RCC 7860 (cell line): ENCODE data around the gene PSMA4.
"Not testable (repeated sequence)": the region's sequence is repeated elsewhere in the genome, so short reads cannot be mapped to it uniquely, and the experiment has no call there.

Source experiments
- DNase-seq: peaks from one replicate; pipeline ENCODE4 v3.0.0-alpha.2; 2015; ENCODE audit warnings: low spot score
- FAIRE-seq: peaks from 2 replicates; lab custom pipeline; 2012; peaks lifted over from hg19 to GRCh38; lab: Jason Lieb, UNC

PSMA4 gene

GRCh38 chr15:78540141-78540870, at the start of gene PSMA4:
PSMA4 (plus strand) TSS chr15:78540444; CDS start chr15:78541928, 1,484 bp downstream.
- FAIRE-seq (no peak), DNase-seq (peak; percentile 70)

GRCh38 chr15:78492872-78493271, 47.4 kb upstream of the PSMA4 start:
- DNase-seq: no peak

GRCh38 chr15:78501857-78502256, 38.4 kb upstream of the PSMA4 start:
- FAIRE-seq (no peak), DNase-seq (no peak)

More at GRCh38 chr15:78492872-78493271, 47.4 kb upstream of the PSMA4 start:
- no peak for FAIRE-seq

- no peak for FAIRE-seq
Observed at GRCh38 chr15:78502641-78503040, 37.6 kb upstream of the PSMA4 start.

GRCh38 chr15:78506971-78507830, 33.0 kb upstream of the PSMA4 start, which contains the start of gene HYKK:
HYKK (plus strand) TSS chr15:78507577; CDS start chr15:78513089, 5,512 bp downstream.
- FAIRE-seq (peak; percentile 93), DNase-seq (peak; percentile 94)

More at GRCh38 chr15:78502641-78503040, 37.6 kb upstream of the PSMA4 start:
- DNase-seq: no peak

- DNase-seq (no peak), FAIRE-seq (no peak)
Observed at GRCh38 chr15:78507831-78508160, 32.4 kb upstream of the PSMA4 start.

- DNase-seq (no peak), FAIRE-seq (no peak)
Observed at GRCh38 chr15:78508272-78508671, 32.0 kb upstream of the PSMA4 start.

- FAIRE-seq (no peak), DNase-seq (no peak)
Observed at GRCh38 chr15:78509726-78510312, 30.4 kb upstream of the PSMA4 start.

- not testable (repeated sequence) for FAIRE-seq, DNase-seq
Observed at GRCh38 chr15:78520035-78520434, 20.2 kb upstream of the PSMA4 start.

GRCh38 chr15:78524230-78524629, 16.0 kb upstream of the PSMA4 start:
- DNase-seq (no peak), FAIRE-seq (no peak)

- no peak for DNase-seq
- no peak for FAIRE-seq
Observed at GRCh38 chr15:78527325-78527724, 12.9 kb upstream of the PSMA4 start.

- DNase-seq (no peak), FAIRE-seq (no peak)
Observed at GRCh38 chr15:78533331-78533730, 6.9 kb upstream of the PSMA4 start.

- FAIRE-seq (no peak), DNase-seq (no peak)
Observed at GRCh38 chr15:78536134-78536533, 4.1 kb upstream of the PSMA4 start.

- FAIRE-seq: no peak
- no peak for DNase-seq
Observed at GRCh38 chr15:78537266-78537905, 2.9 kb upstream of the PSMA4 start.

GRCh38 chr15:78538358-78538757, 1.9 kb upstream of the PSMA4 start:
- no peak for FAIRE-seq
- DNase-seq: no peak

- not testable (repeated sequence) for FAIRE-seq, DNase-seq
Observed at GRCh38 chr15:78539464-78540140, 642 bp upstream of the PSMA4 start.

GRCh38 chr15:78540871-78541743, 863 bp downstream of the PSMA4 start:
- no peak for FAIRE-seq
- DNase-seq: no peak

- DNase-seq (no peak), FAIRE-seq (no peak)
Observed at GRCh38 chr15:78541744-78542034, 1.4 kb downstream of the PSMA4 start.

GRCh38 chr15:78542647-78543046, 2.4 kb downstream of the PSMA4 start:
- DNase-seq: no peak
- FAIRE-seq: no peak

- no peak for FAIRE-seq
Observed at GRCh38 chr15:78550194-78550593, 9.9 kb downstream of the PSMA4 start.

More at GRCh38 chr15:78550194-78550593, 9.9 kb downstream of the PSMA4 start:
- no peak for DNase-seq
